Measurements from ENCODE around the gene TKFC. TPM values are rescaled to one million over a fixed set of nuclear protein-coding genes. Genes with fewer than 3 reads are reported as not detected.

Gene TKFC
- total RNA-seq, 1 donor from 2014 or later, result 75.8 TPM

- Mint-ChIP-seq H3K4me1 (peaks cover 27% of the 10 kb centered on the region), H3K36me3 (peaks cover 16% of the 10 kb centered on the region), H3K4me3 (peak overlapping the region; percentile 93), H3K27me3 (ENCODE audit: low read depth) (no peaks in the 10 kb centered on the region), H3K27ac (no peak overlapping the region), H3K9me3 (no peaks in the 10 kb centered on the region)
- no peak for TF ChIP-seq CTCF (IDR thresholded peaks at IDR 0.05; ENCODE audit: unreplicated experiment)
- DNase-seq (ENCODE audit: low spot score in 2 of 2, unreplicated experiment in 2 of 2), result no peak
Measured at GRCh38 chr11:61364012-61364675, 31.1 kb downstream of the TKFC start.

GRCh38 chr11:61367406-61367805, 34.4 kb downstream of the TKFC start:
- no peak for TF ChIP-seq CTCF (IDR thresholded peaks at IDR 0.05; ENCODE audit: unreplicated experiment)
- Mint-ChIP-seq H3K4me3 (no peak overlapping the region), H3K27me3 (ENCODE audit: low read depth) (no peaks in the 10 kb centered on the region), H3K4me1 (peaks cover 14% of the 10 kb centered on the region), H3K9me3 (no peaks in the 10 kb centered on the region), H3K36me3 (peaks cover 40% of the 10 kb centered on the region), H3K27ac (no peak overlapping the region)
- DNase-seq (ENCODE audit: low spot score in 2 of 2, unreplicated experiment in 2 of 2), result no peak

- H3K4me3 Mint-ChIP-seq, result no peak overlapping the region
- DNase-seq (ENCODE audit: low spot score in 2 of 2, unreplicated experiment in 2 of 2), result no peak
- no peaks in the 10 kb centered on the region for H3K27me3 Mint-ChIP-seq (ENCODE audit: low read depth)
- peaks cover 3% of the 10 kb centered on the region for H3K9me3 Mint-ChIP-seq
- TF ChIP-seq CTCF (IDR thresholded peaks at IDR 0.05; ENCODE audit: unreplicated experiment), result no peak
- peaks cover 48% of the 10 kb centered on the region for H3K36me3 Mint-ChIP-seq
- no peak overlapping the region for H3K27ac Mint-ChIP-seq
- peaks cover 2% of the 10 kb centered on the region for H3K4me1 Mint-ChIP-seq
Measured at GRCh38 chr11:61368646-61369045, 35.6 kb downstream of the TKFC start.

- no peak for TF ChIP-seq CTCF (IDR thresholded peaks at IDR 0.05; ENCODE audit: unreplicated experiment)
- Mint-ChIP-seq H3K4me1 (no peaks in the 10 kb centered on the region), H3K9me3 (peaks cover 3% of the 10 kb centered on the region), H3K36me3 (peaks cover 51% of the 10 kb centered on the region), H3K27ac (peak overlapping the region; percentile 71), H3K27me3 (ENCODE audit: low read depth) (no peaks in the 10 kb centered on the region), H3K4me3 (no peak overlapping the region)
- no peak for DNase-seq (ENCODE audit: low spot score in 2 of 2, unreplicated experiment in 2 of 2)
Measured at GRCh38 chr11:61369372-61370348, 36.6 kb downstream of the TKFC start.

GRCh38 chr11:61370349-61371005, 37.4 kb downstream of the TKFC start:
- no peak for DNase-seq (ENCODE audit: low spot score in 2 of 2, unreplicated experiment in 2 of 2)
- Mint-ChIP-seq H3K4me1 (no peaks in the 10 kb centered on the region), H3K4me3 (no peak overlapping the region), H3K27me3 (ENCODE audit: low read depth) (no peaks in the 10 kb centered on the region), H3K9me3 (peaks cover 6% of the 10 kb centered on the region), H3K27ac (peak overlapping the region; percentile 71), H3K36me3 (peaks cover 54% of the 10 kb centered on the region)
- TF ChIP-seq CTCF (IDR thresholded peaks at IDR 0.05; ENCODE audit: unreplicated experiment), result no peak

All from mesothelial cell of epicardium (in vitro differentiated cells).